Upper lobe of left lung (tissue), 6 donors: Measurements from ENCODE around the gene ATM. TPM values are rescaled to one million over a fixed set of nuclear protein-coding genes. Genes with fewer than 3 reads are reported as not detected.

ENCODE experiments used
- ATAC-seq, 2 donors: fragments of 200-7000 bp; cut with Tn5 transposase; one replicate each; pipeline ENCODE4 v1.9.1; 2022; ENCODE audit warnings: mild to moderate bottlenecking in 2 of 2, moderate library complexity in 2 of 2; ENCODE audit not compliant: low FRiP score in 2 of 2
- DNase-seq, 2 donors: peaks; one replicate each; pipeline ENCODE4 v3.0.0-alpha.2; 2019 to 2020
- H3K27ac ChIP-seq, 4 donors: fragments of 200-600 bp; sonication (generic); one replicate each; pipeline ENCODE4 v1.5.1; 2016 to 2019
- H3K27me3 ChIP-seq, 4 donors: fragments of 200-600 bp; sonication (generic); one replicate each; pipeline ENCODE4 v1.5.1; 2017 to 2019
- H3K36me3 ChIP-seq, 4 donors: fragments of 200-600 bp; sonication (generic); one replicate each; pipeline ENCODE4 v1.5.1; 2016 to 2019
- H3K4me1 ChIP-seq, 4 donors: fragments of 200-600 bp; sonication (generic); one replicate each; pipeline ENCODE4 v1.5.1; 2018 to 2019
- H3K4me3 ChIP-seq, 4 donors: fragments of 200-600 bp; sonication (generic); one replicate each; pipeline ENCODE4 v1.5.1; 2017 to 2019; ENCODE audit warnings: mild to moderate bottlenecking in 2 of 4, moderate library complexity in 1 of 4
- H3K9me3 ChIP-seq, 4 donors: fragments of 200-600 bp; sonication (generic); one replicate each; pipeline ENCODE4 v1.5.1; 2018 to 2019
- CTCF ChIP-seq, 6 experiments: fragments of 450-650 bp in 4 of 6; fragments of 200-600 bp in 2 of 6; sonication (generic) in 2 of 6; IDR thresholded peaks; one replicate each; pipeline ENCODE4 v1.5.1; 2016 to 2019; ENCODE audit warnings: antibody characterized with exemption in 6 of 6
- EP300 ChIP-seq, 4 donors: sonication (generic); formaldehyde crosslinking; IDR thresholded peaks; one replicate each; pipeline ENCODE4 v1.5.1; 2017; ENCODE audit warnings: antibody characterized with exemption in 4 of 4, control low read depth in 2 of 4
- POLR2A ChIP-seq, 4 donors: fragments of 450-650 bp; IDR thresholded peaks; one replicate each; pipeline ENCODE4 v1.5.1; 2016 to 2017; ENCODE audit warnings: antibody characterized with exemption in 4 of 4, mild to moderate bottlenecking in 2 of 4
- POLR2AphosphoS5 ChIP-seq, 2 donors: sonication (generic); formaldehyde crosslinking; IDR thresholded peaks; one replicate each; pipeline ENCODE4 v1.5.1; 2017; ENCODE audit warnings: antibody characterized with exemption in 2 of 2
- WGBS, 2 donors: methylation state at CpG; one replicate each; pipeline ENCODE4 v1.1.5; 2017 to 2018; 5-methylcytosine and 5-hydroxymethylcytosine counted together
- total RNA-seq, 6 donors: library from RNA; depleted of rRNA in 4 of 6; stranded (reverse); fragments of >200 nt in 4 of 6; gene quantifications; one replicate each; pipeline versions ENCODE4 v1.1.0 to v1.2.1, GENCODE V29; 2016 to 2021
- donor health status: DM: no; HTN: no; CAD: no; lungs with moderate emphysema.
- donor health status: DM: no; HTN: yes; CAD: no; lungs with severe emphysema.

Gene ATM
- total RNA-seq, 6 donors from 2014 or later: 37.9 to 248 (median 62.6) TPM

DNA sequence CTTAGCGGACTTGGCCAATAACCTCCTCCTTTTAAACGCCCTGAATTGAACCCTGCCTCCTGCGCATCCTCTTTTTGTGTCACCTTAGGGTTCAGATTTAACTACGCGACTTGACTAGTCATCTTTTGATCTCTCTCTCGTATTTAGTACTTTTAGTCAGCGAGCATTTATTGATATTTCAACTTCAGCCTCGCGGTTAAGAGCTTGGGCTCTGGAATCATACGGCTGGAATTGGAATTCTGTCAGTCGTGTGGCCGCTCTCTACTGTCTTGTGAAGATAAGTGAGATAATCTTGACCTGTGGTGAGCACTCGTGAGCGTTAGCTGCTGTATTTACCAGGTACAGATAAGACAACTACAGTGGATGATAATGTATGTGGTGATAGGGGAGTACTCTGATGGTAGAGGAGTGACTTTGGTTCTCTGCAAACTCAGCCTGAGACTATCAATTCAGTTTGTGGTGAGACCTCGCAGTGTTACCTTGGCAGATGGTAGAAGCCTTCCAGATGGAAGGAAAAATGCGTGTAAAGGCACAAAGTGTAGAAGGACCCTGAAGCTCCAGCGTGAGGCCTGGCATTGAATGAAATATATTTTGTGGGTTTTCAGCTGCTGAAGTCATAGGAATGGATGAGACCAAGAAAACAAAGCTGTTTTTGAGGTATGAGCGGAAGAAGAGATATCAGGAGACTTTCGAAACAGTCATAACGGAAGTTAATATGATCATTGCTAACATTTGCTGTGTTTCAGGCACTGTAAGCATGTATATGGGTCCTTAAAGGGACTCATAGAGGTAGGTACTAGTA, 682 bp downstream of the ATM start:
- Histone ChIP-seq H3K27ac (peak overlapping the region; percentile 92 to 97 (median 94)), H3K9me3 (no peaks in the 10 kb centered on the region), H3K4me3 (peak overlapping the region; percentile 76 to 86 (median 78)), H3K27me3 (no peaks in the 10 kb centered on the region), H3K36me3 (peaks cover 0 to 1% (median 0%) of the 10 kb centered on the region in 4 donors), H3K4me1 (peaks cover 41 to 53% (median 43%) of the 10 kb centered on the region in 4 donors)
- no peak for ATAC-seq
- TF ChIP-seq POLR2AphosphoS5 (IDR thresholded peaks at IDR 0.05) (peak in 1 of 2 donors; percentile 8), POLR2A (IDR thresholded peaks at IDR 0.05) (no peak), EP300 (IDR thresholded peaks at IDR 0.05) (no peak), CTCF (IDR thresholded peaks at IDR 0.05) (no peak)
- 8 to 11% methylated on average over 20 of the region's 20 CpGs for WGBS, 2 donors
- no peak for DNase-seq

DNA sequence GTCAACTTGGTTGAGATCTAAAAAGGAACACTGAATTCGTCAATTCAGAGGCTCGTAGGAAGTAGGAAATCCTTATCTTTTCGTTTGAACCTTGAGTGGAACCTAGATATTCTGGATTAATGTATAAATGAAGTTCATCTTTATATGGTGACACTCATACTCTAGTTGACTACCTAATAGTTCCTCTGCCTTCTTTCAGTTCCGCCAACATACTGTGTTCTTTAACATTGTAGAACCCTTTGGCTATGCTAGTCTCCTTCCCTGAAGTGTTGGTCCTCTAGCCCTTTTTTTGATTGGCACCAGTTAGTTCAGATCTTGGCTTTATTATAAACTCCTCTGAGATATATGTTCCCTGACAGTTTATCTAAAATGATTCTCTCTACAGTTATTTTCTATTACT, 1.5 kb downstream of the ATM start:
- 50 to 58% methylated on average over 4 of the region's 4 CpGs for WGBS, 2 donors
- H3K27ac ChIP-seq: peak overlapping the region; percentile 92 to 97 (median 94)

GRCh38 chr11:108224911-108225786, 2.3 kb downstream of the ATM start:
- H3K4me1 ChIP-seq: peaks cover 27 to 44% (median 34%) of the 10 kb centered on the region in 4 donors

More for the DNA sequence above, 1.5 kb downstream of the ATM start:
- no peaks in the 10 kb centered on the region for H3K9me3 ChIP-seq
- TF ChIP-seq EP300 (IDR thresholded peaks at IDR 0.05) (no peak), CTCF (IDR thresholded peaks at IDR 0.05) (no peak), POLR2AphosphoS5 (IDR thresholded peaks at IDR 0.05) (no peak), POLR2A (IDR thresholded peaks at IDR 0.05) (no peak)
- no peak for ATAC-seq
- H3K36me3 ChIP-seq: peaks cover 0 to 9% (median under 1%) of the 10 kb centered on the region in 4 donors
- H3K4me1 ChIP-seq: peaks cover 34 to 51% (median 39%) of the 10 kb centered on the region in 4 donors
- H3K4me3 ChIP-seq: peak overlapping the region in 3 of 4 donors; percentile 76 to 86 (median 76)
- DNase-seq: no peak
- no peaks in the 10 kb centered on the region for H3K27me3 ChIP-seq

DNA sequence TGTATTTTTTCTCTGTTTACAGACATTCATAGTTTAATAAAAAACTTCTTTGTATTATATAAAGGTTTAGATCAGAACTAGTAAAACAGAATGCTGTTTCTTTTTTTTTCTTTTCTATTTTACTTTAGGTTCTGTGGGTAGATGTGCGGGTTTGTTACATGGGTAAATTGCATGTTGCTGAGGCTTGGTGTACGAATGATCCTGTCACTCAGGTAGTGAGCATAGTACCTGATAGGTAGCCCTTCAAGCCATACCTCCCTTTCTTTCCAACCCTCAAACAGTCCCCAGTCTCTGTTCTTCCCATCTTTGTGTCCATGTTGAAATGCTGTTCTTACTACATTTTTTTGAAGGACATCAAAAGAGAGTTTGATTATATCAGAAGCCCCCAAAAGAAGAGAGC, 3.2 kb downstream of the ATM start:
- Histone ChIP-seq H3K9me3 (no peaks in the 10 kb centered on the region), H3K4me1 (peaks cover 19 to 35% (median 25%) of the 10 kb centered on the region in 4 donors), H3K4me3 (no peak overlapping the region), H3K36me3 (peaks cover 1 to 25% (median 11%) of the 10 kb centered on the region in 4 donors), H3K27ac (peak overlapping the region in 1 of 4 donors; percentile 97), H3K27me3 (no peaks in the 10 kb centered on the region)
- TF ChIP-seq POLR2AphosphoS5 (IDR thresholded peaks at IDR 0.05): no peak
- TF ChIP-seq CTCF (IDR thresholded peaks at IDR 0.05): no peak
- no peak for TF ChIP-seq POLR2A (IDR thresholded peaks at IDR 0.05)
- no peak for TF ChIP-seq EP300 (IDR thresholded peaks at IDR 0.05)
- ATAC-seq (no peak), DNase-seq (no peak)
- WGBS, 2 donors: 92 to 100% methylated on average over 2 of the region's 2 CpGs

More at GRCh38 chr11:108224911-108225786, 2.3 kb downstream of the ATM start:
- H3K4me3 ChIP-seq: peak overlapping the region in 2 of 4 donors; percentile 76
- ATAC-seq (no peak), DNase-seq (peak in 1 of 2 donors; percentile 18)
- no peaks in the 10 kb centered on the region for H3K9me3 ChIP-seq
- no peaks in the 10 kb centered on the region for H3K27me3 ChIP-seq
- peaks cover 0 to 17% (median 5%) of the 10 kb centered on the region in 4 donors for H3K36me3 ChIP-seq
- H3K27ac ChIP-seq: peak overlapping the region; percentile 92 to 97 (median 94)
- TF ChIP-seq CTCF (IDR thresholded peaks at IDR 0.05) (no peak), POLR2A (IDR thresholded peaks at IDR 0.05) (no peak), POLR2AphosphoS5 (IDR thresholded peaks at IDR 0.05) (no peak), EP300 (IDR thresholded peaks at IDR 0.05) (no peak)
- 72 to 77% methylated on average over 12 to 14 of the region's 14 CpGs for WGBS, 2 donors
